Dendritic cell treated with granulocyte-macrophage colony-stimulating factor and Interleukin-4, amounts not matched to agents 40 ng/mL and 50 ng/mL, for 4 days (primary cell): Measurements from ENCODE around the gene ID3.

Experiments used
- H3K27ac Mint-ChIP-seq: one replicate; pipeline ENCODE4 v1.8.0; 2022; ENCODE audit warnings: mild to moderate bottlenecking, mixed read lengths
- H3K27me3 Mint-ChIP-seq: one replicate; pipeline ENCODE4 v1.8.0; 2022; ENCODE audit warnings: mild to moderate bottlenecking, mixed read lengths
- H3K36me3 Mint-ChIP-seq: one replicate; pipeline ENCODE4 v1.8.0; 2022; ENCODE audit warnings: low read depth, mixed read lengths
- H3K4me1 Mint-ChIP-seq: one replicate; pipeline ENCODE4 v1.8.0; 2022; ENCODE audit warnings: low read depth, mixed read lengths
- H3K4me3 Mint-ChIP-seq: one replicate; pipeline ENCODE4 v1.8.0; 2022; ENCODE audit warnings: mild to moderate bottlenecking, moderate library complexity, mixed read lengths
- H3K9me3 Mint-ChIP-seq: one replicate; pipeline ENCODE4 v1.8.0; 2022; ENCODE audit warnings: mixed read lengths
- intact Hi-C: fragments of 100-400 bp; cut with micrococcal nuclease; formaldehyde crosslinking; loops from one replicate; pipeline ENCODE4 v1.15.0; 2022

The ID3 gene

DNA sequence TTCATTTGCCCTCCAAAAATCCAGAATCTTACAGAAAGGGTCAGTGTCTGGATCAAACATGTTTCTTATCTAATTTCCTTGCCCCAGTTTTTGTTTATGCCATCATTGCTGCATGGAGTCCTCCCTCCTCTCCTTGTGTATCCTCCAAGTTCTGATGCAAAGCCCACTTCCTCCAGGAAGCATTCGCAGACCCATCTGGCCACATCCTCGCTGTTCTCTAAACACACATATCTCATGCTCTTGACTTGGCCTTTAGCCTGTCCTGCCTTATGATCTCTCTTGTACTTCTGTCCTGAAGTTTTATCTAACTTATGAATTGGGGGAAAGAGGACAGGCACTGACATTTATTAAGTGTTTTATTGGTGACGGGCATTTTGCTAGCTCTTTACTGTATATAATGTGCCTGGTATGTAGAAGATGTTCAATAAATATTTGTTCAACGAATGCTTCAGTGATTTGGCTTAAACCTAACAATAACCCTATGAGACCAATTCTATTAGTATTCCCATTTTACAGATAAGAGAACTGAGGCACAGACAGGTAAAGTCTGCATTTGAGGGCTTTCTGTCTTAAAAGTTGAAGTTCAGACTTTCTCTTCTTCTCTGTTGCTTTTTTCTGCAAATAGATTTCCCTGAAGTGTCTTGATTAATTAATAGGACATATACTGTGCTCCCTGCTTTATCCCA lies 19.2 kb upstream of the ID3 start:
- Mint-ChIP-seq H3K9me3 (no peaks in the 10 kb centered on the region), H3K4me1 (peaks cover 22% of the 10 kb centered on the region), H3K27me3 (peaks cover 33% of the 10 kb centered on the region), H3K36me3 (peaks cover 5% of the 10 kb centered on the region), H3K27ac (peak overlapping the region; percentile 18), H3K4me3 (no peak overlapping the region)
- intact Hi-C loops: no loop called here

GRCh38 chr1:23577056-23578004 lies 18.0 kb upstream of the ID3 start:
- intact Hi-C loops: no loop called here
- H3K27ac Mint-ChIP-seq: peak overlapping the region; percentile 70
- peaks cover 37% of the 10 kb centered on the region for H3K27me3 Mint-ChIP-seq
- H3K9me3 Mint-ChIP-seq: no peaks in the 10 kb centered on the region
- peaks cover 22% of the 10 kb centered on the region for H3K4me1 Mint-ChIP-seq
- H3K4me3 Mint-ChIP-seq: no peak overlapping the region
- H3K36me3 Mint-ChIP-seq: peaks cover 5% of the 10 kb centered on the region

- Mint-ChIP-seq H3K4me1 (peaks cover 22% of the 10 kb centered on the region), H3K27me3 (peaks cover 38% of the 10 kb centered on the region), H3K27ac (peak overlapping the region; percentile 70), H3K4me3 (no peak overlapping the region), H3K9me3 (no peaks in the 10 kb centered on the region), H3K36me3 (peaks cover 5% of the 10 kb centered on the region)
- intact Hi-C loops: no loop called here
These were observed 17.2 kb upstream of the ID3 start for GRCh38 chr1:23576338-23577055.

DNA sequence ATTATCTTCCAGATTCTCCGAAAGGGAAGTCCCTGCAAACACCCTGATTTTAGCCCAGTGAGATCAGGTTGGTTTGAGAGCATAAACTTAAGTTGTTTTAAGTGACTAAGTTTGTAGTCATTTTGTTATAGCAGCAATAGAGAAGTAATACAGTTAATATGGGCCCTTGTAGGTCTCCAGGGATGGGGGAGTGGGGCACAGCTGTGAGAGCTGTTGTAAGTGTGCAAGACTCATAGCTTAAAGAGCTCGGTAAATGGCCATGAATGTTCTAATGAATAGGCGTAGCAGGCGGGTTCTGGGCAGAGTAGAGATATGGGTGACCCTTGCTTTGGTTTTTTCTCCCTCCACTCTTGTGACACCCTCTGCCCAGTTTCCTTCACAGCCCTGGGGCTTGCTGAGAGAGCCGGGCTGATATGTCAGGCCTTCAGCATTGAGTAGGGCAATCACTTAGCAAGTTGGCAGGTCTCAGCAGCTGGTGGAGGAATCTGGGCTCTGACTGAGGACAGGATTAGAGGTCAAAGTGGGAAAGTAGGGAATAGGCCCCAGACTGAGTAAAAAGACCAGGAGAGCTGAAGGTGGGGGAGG lies 16.0 kb upstream of the ID3 start:
- Mint-ChIP-seq H3K9me3 (no peaks in the 10 kb centered on the region), H3K4me3 (no peak overlapping the region), H3K36me3 (peaks cover 5% of the 10 kb centered on the region), H3K27me3 (peaks cover 37% of the 10 kb centered on the region), H3K4me1 (peaks cover 28% of the 10 kb centered on the region), H3K27ac (peak overlapping the region; percentile 12)
- intact Hi-C loops: no loop called here

DNA sequence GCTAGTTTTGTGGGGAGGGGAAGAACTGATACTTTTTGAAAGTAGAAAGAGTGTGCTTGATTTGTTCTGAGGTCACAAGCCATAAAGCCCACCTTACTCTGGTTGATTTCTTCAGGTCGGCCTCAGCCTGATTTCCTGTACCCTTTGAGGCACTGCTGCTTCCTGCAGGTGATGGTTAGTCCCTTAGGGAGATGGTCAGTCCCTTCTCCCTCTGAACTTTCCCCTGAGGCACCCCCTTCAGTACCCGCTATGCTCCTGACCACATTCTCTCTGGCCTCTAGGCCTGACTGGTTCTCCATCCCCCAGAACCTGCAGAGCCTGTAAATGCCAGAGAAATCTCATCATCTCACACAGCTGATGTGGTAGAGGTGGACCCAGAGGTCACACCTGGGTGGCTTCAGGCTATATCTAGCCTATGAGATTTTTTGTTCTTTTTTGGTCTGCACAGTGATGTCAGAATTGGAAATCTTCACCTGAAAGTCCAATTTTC lies 15.0 kb upstream of the ID3 start:
- Mint-ChIP-seq H3K36me3 (peaks cover 5% of the 10 kb centered on the region), H3K9me3 (no peaks in the 10 kb centered on the region), H3K27ac (peak overlapping the region; percentile 12), H3K4me3 (no peak overlapping the region), H3K27me3 (peaks cover 43% of the 10 kb centered on the region), H3K4me1 (peaks cover 28% of the 10 kb centered on the region)
- intact Hi-C loops: no loop called here

- H3K36me3 Mint-ChIP-seq: peaks cover 5% of the 10 kb centered on the region
- intact Hi-C loops: no loop called here
- peaks cover 46% of the 10 kb centered on the region for H3K27me3 Mint-ChIP-seq
- H3K9me3 Mint-ChIP-seq: no peaks in the 10 kb centered on the region
- no peak overlapping the region for H3K4me3 Mint-ChIP-seq
- H3K27ac Mint-ChIP-seq: no peak overlapping the region
- peaks cover 26% of the 10 kb centered on the region for H3K4me1 Mint-ChIP-seq
These were observed 14.4 kb upstream of the ID3 start for GRCh38 chr1:23573574-23574182.

- Mint-ChIP-seq H3K36me3 (peaks cover 5% of the 10 kb centered on the region), H3K27me3 (peaks cover 55% of the 10 kb centered on the region), H3K27ac (no peak overlapping the region), H3K4me3 (no peak overlapping the region), H3K9me3 (no peaks in the 10 kb centered on the region), H3K4me1 (peaks cover 31% of the 10 kb centered on the region)
- intact Hi-C loops: no loop called here
These were observed 12.2 kb upstream of the ID3 start for GRCh38 chr1:23571465-23571864.

DNA sequence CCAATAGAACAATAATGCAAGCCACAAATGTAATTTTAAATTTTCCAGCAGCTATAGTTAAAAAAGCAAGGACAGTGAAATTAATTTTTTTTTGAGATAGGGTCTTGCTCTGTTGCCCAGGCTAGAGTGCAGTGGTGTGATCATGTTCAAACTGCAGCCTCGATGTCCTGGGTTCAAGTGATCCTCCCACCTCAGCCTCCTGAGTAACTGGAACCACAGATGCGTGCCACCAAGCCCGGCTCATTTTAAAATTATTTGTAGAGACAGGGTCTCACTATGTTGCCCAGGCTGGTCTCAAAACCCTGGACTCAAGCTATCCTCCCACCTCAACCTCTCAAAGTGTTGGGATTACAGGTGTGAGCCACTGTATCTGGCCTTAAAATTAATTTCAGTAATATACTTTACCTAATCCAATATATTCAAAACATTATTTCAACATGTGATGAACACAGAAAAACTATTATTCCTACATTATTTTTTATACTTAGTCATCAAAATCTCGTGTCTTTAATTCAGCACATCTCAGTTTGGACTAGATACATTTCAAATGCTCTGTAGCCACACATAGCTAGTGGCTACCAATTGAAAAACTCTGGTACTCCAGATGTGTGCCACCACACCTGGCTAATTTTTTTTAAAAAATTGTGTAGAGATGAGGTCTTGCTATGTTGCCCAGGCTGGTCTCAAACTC lies 10.8 kb upstream of the ID3 start:
- Mint-ChIP-seq H3K27ac (no peak overlapping the region), H3K36me3 (peaks cover 5% of the 10 kb centered on the region), H3K4me1 (peaks cover 34% of the 10 kb centered on the region), H3K4me3 (no peak overlapping the region), H3K27me3 (peaks cover 56% of the 10 kb centered on the region), H3K9me3 (no peaks in the 10 kb centered on the region)
- intact Hi-C loops: no loop called here

DNA sequence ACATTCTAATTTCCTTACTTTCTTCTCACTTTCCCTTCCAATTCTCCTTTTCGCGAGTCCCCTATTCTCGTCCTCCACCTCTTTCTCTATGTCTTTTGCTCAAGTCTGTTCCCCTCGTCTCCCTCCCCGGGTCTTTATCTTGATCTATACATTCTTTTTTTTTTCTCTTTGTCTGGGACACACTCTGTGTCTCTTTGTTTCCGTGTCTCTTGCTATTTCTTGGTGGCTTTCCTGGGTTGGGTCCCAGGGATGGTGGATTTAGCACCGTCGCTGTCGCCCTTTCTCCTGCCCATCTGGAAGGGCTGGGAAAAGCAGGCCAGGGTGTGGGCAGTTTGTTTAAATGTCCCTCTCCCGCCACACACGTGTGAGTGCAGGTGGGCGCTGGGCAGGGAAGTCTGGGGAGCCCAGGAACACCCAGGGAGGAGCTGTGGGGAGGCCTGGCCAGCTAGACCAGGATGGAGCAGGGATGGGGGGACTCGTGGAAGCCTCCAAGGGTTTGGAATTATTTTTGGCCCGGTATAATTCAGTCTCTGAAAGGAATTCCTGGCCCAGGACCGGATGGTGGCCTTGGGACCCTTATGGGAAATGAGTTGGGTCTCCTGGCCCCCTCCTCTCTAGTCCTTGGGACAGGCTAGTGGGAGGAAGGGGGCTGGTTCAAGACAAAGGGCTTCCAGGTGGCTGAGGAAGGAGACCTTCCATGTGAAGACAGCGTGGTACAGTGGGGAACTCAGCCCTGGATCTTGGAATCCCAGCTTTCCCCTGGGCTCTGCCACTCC lies 9.5 kb upstream of the ID3 start:
- H3K4me1 Mint-ChIP-seq: peaks cover 46% of the 10 kb centered on the region
- intact Hi-C loops: no loop called here
- H3K4me3 Mint-ChIP-seq: peak overlapping the region; percentile 68
- H3K9me3 Mint-ChIP-seq: no peaks in the 10 kb centered on the region
- no peaks in the 10 kb centered on the region for H3K36me3 Mint-ChIP-seq
- H3K27me3 Mint-ChIP-seq: peaks cover 55% of the 10 kb centered on the region
- peak overlapping the region; percentile 67 for H3K27ac Mint-ChIP-seq

DNA sequence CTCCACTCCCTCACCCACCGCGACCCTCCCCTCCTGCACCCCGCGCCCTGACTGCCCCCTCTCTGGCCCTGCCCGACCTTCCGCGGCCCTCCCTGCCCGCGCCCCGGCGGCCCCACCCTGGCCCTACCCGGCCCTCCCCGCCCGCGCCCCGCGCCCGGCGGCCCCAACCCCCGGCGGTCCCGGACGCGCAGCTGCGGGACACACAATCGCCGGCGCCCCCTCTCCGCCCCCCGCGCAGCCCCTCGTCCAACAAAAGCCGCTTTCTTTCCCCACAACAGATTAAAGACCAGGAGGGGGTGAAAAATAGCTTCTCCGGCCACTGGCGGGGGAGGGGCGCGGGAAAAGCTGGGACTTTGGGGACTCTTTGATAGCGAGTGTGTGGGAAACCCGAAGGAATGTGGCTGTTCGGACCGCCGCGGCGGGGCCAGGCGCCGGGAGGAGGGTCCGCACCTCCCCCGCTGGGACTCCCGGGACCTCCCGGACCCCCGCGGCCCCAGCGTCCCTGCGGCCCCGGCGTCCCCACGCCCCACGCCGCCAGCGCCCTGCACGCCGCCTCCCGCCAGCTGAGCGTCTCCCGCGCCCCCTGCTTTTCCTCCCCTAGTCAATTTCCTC lies 8.8 kb upstream of the ID3 start:
- Mint-ChIP-seq H3K4me1 (peaks cover 52% of the 10 kb centered on the region), H3K4me3 (peak overlapping the region; percentile 68), H3K27ac (peak overlapping the region; percentile 80), H3K36me3 (no peaks in the 10 kb centered on the region), H3K27me3 (peaks cover 61% of the 10 kb centered on the region), H3K9me3 (no peaks in the 10 kb centered on the region)
- intact Hi-C loops: no loop called here

GRCh38 chr1:23567629-23567995 lies 8.3 kb upstream of the ID3 start:
- Mint-ChIP-seq H3K4me1 (peaks cover 57% of the 10 kb centered on the region), H3K27ac (peak overlapping the region; percentile 80), H3K9me3 (no peaks in the 10 kb centered on the region), H3K4me3 (peak overlapping the region; percentile 45), H3K27me3 (peaks cover 58% of the 10 kb centered on the region), H3K36me3 (no peaks in the 10 kb centered on the region)
- intact Hi-C loops: no loop called here

DNA sequence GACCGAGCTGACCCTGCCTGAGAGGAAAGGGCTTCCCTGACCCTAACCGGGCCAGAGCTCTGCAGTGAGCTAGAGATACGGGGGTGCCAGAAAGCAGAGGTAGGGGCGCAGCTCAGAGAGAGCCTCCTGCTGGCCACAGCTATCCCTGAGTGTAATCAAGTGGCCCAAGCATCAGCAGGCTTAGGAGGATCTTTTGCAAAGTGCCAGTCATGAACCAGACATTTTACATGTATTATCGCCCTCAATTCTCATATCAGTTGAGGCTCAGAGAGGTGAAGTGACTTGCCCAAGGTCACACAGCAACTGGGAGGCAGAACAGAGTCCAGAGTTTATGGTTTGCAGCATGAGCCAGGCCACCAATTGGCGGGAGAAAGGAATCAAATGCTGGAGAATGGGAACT lies 7.0 kb upstream of the ID3 start:
- Mint-ChIP-seq H3K4me3 (no peak overlapping the region), H3K9me3 (no peaks in the 10 kb centered on the region), H3K36me3 (no peaks in the 10 kb centered on the region), H3K27ac (peak overlapping the region; percentile 80), H3K27me3 (peaks cover 50% of the 10 kb centered on the region), H3K4me1 (peaks cover 70% of the 10 kb centered on the region)
- intact Hi-C loops: no loop called here
